Nephron (organoid): Measurements from ENCODE around the gene ABHD6.

ENCODE experiments used
- H3K27ac Mint-ChIP-seq, 3 experiments: 2 replicates each; pipeline ENCODE4 v1.8.0; 2020; ENCODE audit warnings: mixed read lengths in 3 of 3, mild to moderate bottlenecking in 2 of 3, moderate library complexity in 1 of 3
- H3K27me3 Mint-ChIP-seq: 2 replicates; pipeline ENCODE4 v1.8.0; 2021; ENCODE audit warnings: low read depth, mild to moderate bottlenecking, moderate library complexity, mixed read lengths
- H3K36me3 Mint-ChIP-seq: 2 replicates; pipeline ENCODE4 v1.8.0; 2020; ENCODE audit warnings: low read depth, mixed read lengths
- H3K4me1 Mint-ChIP-seq: 2 replicates; pipeline ENCODE4 v1.8.0; 2020; ENCODE audit warnings: mixed read lengths
- H3K4me3 Mint-ChIP-seq, 3 experiments: 2 replicates each; pipeline ENCODE4 v1.8.0; 2020; ENCODE audit warnings: mild to moderate bottlenecking in 3 of 3, mixed read lengths in 3 of 3, moderate library complexity in 2 of 3
- H3K9me3 Mint-ChIP-seq: 2 replicates; pipeline ENCODE4 v1.8.0; 2020; ENCODE audit warnings: mixed read lengths
- TF ChIP-seq, protein P1 (sequence below), 3 experiments: fragments of 200-600 bp; sonication (generic); IDR thresholded peaks; one replicate each; pipeline ENCODE4 v1.5.0; 2021; ENCODE audit warnings: antibody characterized with exemption in 3 of 3; ENCODE audit not compliant: unreplicated experiment in 3 of 3

ABHD6 gene

DNA sequence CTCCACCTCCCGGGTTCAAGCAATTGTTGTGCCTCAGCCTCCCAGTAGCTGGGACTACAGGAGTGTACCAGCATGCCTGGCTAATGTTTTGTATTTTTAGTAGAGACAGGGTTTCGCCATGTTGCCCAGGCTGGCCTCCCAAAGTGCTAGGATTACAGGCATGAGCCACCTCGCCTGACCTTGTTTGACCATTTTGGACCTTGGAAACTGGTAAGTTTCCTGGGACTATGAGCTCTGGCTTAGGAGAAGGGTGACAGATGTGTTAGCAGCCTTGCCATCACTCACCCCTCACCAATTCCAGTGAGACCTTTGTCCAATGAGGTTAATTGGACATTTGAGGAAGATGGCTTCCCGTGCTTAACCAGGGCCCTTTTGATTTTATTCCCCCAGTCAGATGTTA is 46.7 kb upstream of the ABHD6 start:
- TF ChIP-seq, protein P1, sequence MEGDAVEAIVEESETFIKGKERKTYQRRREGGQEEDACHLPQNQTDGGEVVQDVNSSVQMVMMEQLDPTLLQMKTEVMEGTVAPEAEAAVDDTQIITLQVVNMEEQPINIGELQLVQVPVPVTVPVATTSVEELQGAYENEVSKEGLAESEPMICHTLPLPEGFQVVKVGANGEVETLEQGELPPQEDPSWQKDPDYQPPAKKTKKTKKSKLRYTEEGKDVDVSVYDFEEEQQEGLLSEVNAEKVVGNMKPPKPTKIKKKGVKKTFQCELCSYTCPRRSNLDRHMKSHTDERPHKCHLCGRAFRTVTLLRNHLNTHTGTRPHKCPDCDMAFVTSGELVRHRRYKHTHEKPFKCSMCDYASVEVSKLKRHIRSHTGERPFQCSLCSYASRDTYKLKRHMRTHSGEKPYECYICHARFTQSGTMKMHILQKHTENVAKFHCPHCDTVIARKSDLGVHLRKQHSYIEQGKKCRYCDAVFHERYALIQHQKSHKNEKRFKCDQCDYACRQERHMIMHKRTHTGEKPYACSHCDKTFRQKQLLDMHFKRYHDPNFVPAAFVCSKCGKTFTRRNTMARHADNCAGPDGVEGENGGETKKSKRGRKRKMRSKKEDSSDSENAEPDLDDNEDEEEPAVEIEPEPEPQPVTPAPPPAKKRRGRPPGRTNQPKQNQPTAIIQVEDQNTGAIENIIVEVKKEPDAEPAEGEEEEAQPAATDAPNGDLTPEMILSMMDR (IDR thresholded peaks at IDR 0.05; ENCODE audit: unreplicated experiment in 3 of 3): no peak
- Mint-ChIP-seq H3K9me3 (peaks cover 3% of the 10 kb centered on the region), H3K36me3 (no peaks in the 10 kb centered on the region), H3K27ac (peak overlapping the region in 1 of 3 experiments; percentile 20), H3K4me3 (no peak overlapping the region), H3K4me1 (no peaks in the 10 kb centered on the region), H3K27me3 (peaks cover 8% of the 10 kb centered on the region)

DNA sequence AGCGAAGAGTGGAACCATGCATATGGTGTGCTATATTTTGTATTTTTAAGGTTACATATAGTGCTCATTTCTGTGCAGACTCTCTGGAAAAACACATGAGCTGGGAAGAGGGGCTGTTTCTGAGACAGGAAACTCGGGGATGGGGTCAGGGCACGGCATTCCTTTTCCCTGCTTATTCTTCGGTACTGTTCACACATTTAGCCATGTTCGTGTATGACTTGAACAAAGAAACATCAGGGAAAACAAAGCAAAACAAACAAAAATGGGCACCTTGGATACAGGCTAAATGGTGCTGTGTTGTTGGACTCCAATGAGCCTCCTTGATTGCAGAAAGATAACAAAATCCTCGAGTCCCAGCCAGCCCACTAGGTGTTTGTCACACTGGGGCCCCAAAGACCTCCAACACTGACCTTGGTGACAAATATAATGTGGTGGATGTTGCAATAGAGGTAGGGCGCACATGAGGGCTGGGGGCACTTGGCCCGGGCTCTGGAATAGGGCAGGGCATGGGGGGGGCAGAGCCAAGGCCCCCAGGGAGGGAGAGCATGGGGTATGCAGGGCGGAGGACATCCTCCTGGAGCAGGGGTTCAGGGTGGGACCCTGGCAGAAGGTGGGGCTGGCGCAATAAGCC is 46.1 kb upstream of the ABHD6 start:
- Mint-ChIP-seq H3K9me3 (peaks cover 3% of the 10 kb centered on the region), H3K27me3 (peaks cover 4% of the 10 kb centered on the region)

DNA sequence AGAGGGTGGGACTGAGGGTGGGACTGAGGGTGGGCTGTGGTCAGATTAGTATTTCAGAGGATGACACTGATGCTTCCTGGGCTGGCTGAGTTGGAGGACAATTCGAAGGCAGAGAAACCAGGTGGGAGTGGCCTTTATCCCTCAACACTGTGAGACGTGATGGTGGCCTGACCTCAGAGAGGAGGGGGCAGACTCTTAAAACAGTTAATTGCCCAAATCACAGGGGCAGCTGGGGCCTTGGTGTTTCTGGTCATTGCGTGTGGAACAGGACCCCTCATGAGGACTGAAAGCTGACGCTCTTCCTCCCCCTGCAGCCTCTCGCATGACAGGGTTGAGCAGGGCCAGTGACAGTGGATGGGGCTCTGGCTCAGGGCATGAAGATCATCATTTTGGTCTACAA is 45.5 kb upstream of the ABHD6 start:
- H3K9me3 Mint-ChIP-seq: peaks cover 3% of the 10 kb centered on the region
- H3K4me3 Mint-ChIP-seq: no peak overlapping the region
- H3K36me3 Mint-ChIP-seq: no peaks in the 10 kb centered on the region
- H3K4me1 Mint-ChIP-seq: no peaks in the 10 kb centered on the region
- TF ChIP-seq, protein P1 (IDR thresholded peaks at IDR 0.05; ENCODE audit: unreplicated experiment in 3 of 3): no peak
- peaks cover 6% of the 10 kb centered on the region for H3K27me3 Mint-ChIP-seq
- no peak overlapping the region for H3K27ac Mint-ChIP-seq

More for the DNA sequence above, 46.1 kb upstream of the ABHD6 start:
- Mint-ChIP-seq H3K36me3 (no peaks in the 10 kb centered on the region), H3K4me1 (no peaks in the 10 kb centered on the region), H3K4me3 (no peak overlapping the region), H3K27ac (peak overlapping the region in 1 of 3 experiments; percentile 20)
- TF ChIP-seq, protein P1 (IDR thresholded peaks at IDR 0.05; ENCODE audit: unreplicated experiment in 3 of 3): no peak

DNA sequence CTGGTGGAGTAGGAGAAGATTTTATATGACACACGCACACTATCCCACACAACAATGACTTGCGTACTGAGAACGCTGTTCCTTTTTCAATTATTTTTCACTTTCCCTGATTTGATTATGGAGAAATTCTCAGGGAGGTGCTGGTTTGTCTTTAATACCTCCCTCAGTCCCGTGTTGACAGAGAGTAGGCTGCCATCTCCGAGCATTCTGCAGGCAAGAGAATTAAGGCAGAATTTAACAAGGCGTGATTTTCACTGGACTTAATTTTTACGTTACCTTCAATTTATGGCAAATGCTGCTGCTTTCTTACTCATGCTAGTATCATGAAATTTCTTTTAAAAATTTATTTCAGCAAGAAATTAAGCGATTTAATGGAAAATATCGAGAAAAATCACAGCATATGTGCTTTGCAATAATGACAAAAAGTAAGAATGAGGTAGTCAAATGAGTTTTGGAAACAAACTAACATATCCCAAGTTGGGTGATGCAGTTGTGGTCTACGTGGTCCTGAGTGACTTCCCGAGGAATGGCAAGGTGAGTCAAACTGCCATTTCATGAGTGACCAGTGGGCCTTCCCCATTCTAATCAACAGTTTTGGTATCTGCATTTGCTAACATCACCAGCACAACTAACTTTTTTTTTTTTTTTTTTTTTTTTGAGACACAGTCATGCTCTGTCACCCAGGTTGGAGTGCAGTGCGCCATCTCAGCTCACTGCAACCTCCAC is 43.7 kb upstream of the ABHD6 start:
- Mint-ChIP-seq H3K9me3 (peaks cover 3% of the 10 kb centered on the region), H3K4me3 (no peak overlapping the region), H3K27ac (peak overlapping the region in 2 of 3 experiments; percentile 16 to 55), H3K4me1 (no peaks in the 10 kb centered on the region), H3K36me3 (no peaks in the 10 kb centered on the region), H3K27me3 (peaks cover 6% of the 10 kb centered on the region)
- TF ChIP-seq, protein P1 (IDR thresholded peaks at IDR 0.05; ENCODE audit: unreplicated experiment in 3 of 3): no peak

DNA sequence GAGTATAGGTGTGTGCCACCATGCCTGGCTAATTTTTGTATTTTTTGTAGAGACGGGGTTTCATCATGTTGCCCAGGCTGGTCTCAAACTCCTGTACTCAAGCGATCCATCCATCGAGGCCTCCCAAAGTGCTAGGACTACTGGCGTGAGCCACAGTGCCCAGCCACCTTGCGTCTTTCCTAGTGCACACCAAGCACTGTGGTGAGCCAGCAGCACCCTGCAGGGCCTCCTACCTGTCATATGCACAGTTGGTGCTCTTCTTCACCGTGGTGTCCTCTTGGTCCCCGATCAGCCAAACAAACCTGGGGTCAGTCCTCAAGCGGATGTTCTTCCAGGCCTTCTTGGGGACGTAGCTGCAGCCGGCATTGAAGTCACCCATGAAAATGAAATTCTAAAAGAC is 40.0 kb upstream of the ABHD6 start:
- Mint-ChIP-seq H3K4me3 (no peak overlapping the region), H3K36me3 (no peaks in the 10 kb centered on the region), H3K27me3 (peaks cover 9% of the 10 kb centered on the region), H3K4me1 (peaks cover 12% of the 10 kb centered on the region), H3K27ac (no peak overlapping the region), H3K9me3 (peaks cover 1% of the 10 kb centered on the region)
- TF ChIP-seq, protein P1 (IDR thresholded peaks at IDR 0.05; ENCODE audit: unreplicated experiment in 3 of 3): no peak
